IPS DF 19.7 (cell line): ENCODE measurements around the gene ZBED2.

ENCODE experiments used
- DNase-seq: peaks from one replicate; pipeline ENCODE4 v3.0.0-alpha.2; 2013; ENCODE audit warnings: low read depth, low spot score

The ZBED2 gene

GRCh38 chr3:111604119-111604518 lies 9.0 kb upstream of the ZBED2 start:
- DNase-seq: no peak

DNA sequence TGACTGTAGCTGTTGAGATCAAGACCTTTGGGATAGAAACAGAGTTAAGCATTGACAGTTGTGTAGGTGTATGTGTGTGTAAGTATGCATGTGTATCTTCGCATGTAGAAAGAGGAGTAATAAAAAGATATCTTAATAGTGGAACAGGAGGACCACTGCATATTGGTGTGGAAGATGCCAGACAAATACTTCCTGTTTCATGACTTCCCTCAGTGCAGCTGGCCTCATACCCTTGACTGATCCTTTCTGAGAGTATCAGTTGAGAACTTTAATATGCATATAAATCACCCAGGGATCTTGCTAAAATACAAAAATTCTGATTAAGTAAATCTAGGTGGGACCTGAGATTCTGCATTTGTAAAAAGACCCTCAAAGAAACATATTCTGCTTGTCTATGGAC lies 8.5 kb upstream of the ZBED2 start:
- no peak for DNase-seq

GRCh38 chr3:111601810-111602209 lies 6.7 kb upstream of the ZBED2 start:
- DNase-seq: no peak

DNA sequence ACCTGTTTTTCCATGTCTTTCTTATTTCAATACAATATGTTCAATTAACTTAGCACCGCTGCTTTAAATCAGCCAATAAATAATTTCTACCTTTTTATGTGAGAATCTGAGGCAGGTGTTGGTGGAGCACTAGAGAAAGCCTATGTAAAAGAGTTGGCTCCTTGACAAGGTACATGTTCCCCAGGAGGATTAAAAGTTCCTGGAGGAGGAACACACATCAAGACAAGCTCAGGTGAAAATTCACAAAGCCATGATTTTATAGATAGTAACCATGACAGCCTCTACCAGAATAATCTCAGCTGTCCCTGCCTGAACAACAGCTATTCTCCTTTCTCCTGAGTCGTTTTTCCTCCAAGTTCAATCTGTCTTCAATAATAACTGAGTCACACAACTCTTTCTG lies 3.4 kb upstream of the ZBED2 start:
- no peak for DNase-seq

- DNase-seq: no peak
Measured at GRCh38 chr3:111598139-111598538, 3.0 kb upstream of the ZBED2 start.

GRCh38 chr3:111596328-111596727 lies 1.2 kb upstream of the ZBED2 start:
- DNase-seq: no peak

DNA sequence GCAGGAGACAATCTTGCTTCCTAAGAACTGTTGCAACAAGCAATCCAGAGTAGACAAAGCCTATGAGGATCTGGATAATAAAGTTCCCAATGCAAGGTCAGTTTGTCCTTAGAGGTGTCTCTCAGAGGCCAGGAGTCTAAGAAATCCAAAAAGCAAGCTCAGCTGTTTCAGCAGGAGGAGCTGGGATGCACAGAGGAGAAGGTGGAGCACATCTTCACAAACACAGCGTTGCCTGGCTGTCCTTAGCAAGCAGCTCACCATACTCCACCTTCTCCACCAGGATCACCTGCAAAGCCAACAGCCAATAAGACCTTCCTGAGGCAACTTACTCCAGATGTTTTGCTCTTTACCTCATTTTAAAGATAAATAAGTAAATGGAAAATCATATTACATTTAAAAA lies 365 bp downstream of the ZBED2 start:
- no peak for DNase-seq

DNA sequence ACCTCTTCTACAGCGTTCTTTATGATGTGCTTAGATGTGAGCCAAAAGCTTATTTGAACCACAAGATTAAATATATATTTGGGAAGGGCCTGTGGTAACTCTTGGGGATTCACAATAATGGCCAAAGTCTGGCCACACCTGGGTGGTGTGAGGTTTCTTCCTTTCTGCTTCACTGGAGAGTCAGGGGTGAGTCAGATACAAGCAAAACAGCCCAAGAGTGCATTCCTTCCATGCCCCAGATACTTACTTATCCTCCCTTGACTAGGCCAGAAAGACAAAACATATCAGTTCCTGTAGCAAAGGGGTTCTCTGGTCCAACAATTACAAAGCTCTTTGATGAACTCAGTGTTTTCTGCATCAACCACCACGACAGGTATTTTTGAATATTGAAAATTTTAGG lies 941 bp downstream of the ZBED2 start:
- DNase-seq: no peak

DNA sequence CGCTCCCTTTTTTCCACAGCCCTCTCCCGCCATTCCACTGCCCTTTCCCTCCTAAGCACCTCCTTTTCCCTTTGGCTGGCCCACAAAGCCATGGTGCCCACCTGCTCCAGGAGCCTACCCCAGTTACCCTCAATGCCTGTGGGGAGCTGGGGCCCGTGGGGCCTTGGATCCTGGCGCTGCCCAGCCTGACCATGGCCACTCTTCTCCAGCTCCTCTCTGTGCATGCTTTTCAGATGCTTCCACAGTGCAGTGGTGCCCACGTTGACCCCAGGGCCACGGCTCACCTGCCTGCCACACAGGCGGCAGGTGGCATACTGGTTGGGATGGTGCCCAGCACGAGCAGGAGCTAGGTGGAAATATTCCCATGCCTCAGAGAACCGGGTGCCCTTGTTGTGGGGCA lies 1.5 kb downstream of the ZBED2 start:
- DNase-seq: no peak

DNA sequence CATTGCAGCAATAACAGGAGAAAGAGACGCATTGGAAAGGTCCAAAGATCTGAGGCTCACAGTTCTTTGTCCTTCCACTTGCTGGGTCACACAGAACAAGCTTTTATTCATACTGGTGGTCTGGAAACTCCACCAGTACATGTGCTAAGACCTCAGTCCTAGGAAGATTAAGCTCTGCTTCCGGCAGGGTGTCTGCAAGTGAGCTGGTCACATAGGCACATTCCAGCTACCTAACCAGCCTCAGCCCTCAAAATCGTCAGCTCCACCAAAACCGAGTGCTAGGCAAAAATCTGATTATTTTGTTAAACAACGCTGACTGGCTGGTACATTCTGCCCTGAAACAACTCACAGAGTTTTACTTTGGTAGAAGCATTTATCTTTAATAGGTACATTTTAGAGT lies 2.2 kb downstream of the ZBED2 start:
- no peak for DNase-seq

- DNase-seq: no peak
Measured at GRCh38 chr3:111592143-111592542, 3.0 kb downstream of the ZBED2 start.

GRCh38 chr3:111591555-111591954 lies 3.6 kb downstream of the ZBED2 start:
- DNase-seq: no peak

DNA sequence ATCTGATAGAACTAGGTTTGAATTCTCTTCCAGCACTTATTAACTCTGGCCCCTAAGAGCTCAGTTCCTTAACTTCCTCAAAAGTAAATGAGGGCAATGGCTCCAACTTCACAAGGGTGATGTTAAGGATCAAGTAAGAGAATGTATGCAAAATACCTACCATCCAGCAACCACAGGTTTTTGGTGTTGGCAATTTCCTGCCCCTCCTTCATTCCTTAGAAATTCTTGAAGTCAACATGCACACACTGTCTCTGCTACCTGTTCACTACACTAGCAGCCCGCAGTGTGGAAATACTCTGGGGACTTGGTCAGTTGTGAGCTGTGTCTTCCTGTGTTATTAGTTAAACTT lies 5.0 kb downstream of the ZBED2 start:
- no peak for DNase-seq

DNA sequence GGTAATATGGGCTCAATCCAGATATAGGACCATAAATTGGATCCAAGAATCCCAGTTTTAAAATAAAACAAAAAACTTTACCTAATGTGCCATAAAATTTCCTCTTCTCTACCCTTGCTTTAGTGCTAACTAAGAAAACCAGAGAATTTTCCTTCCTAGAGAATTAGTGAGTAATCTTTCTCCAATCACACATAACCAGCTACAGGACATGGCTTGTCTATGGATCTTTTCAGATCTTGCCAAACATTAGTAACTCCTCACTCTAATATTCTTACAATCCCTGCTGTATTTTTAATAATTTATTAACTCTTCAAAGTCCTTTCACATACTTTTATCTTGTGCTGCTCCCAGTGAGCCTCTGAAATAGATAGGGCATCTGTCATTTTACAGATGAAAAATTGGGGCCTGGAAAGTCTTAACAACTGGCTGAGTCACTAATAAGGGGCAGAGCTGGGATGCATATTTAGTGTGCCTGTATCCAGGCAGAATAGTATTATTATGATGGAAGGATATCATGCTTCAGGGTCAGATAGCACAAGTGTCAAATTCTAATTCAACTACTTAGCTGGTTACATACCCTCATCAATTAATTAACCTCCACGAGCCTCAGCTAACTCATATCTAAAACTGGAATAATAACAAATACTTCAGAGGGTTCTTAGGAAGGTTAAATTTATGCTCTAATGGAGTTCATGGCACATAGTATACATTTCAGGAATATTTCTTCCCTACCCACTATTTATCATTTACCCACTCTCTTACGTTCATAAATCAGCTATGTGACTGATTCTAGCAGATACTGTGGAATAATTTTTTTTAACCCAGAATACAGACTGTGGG lies 5.6 kb downstream of the ZBED2 start:
- no peak for DNase-seq

DNA sequence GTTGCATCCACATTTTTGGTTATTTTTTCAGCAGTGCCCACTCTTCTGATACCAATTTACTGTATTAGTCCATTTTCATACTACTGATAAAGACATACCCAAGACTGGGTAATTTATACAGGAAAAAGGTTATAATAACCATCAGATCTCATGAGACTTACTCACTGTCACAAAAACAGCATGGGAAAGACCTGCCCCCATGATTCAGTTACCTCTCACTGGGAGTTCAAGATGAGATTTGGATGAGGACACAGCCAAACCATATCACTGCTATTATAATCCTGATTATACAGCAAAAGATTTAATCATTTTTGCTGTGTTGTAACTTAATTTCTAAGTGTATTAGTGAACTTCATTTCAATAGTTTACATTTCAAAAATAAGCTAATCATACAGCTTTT lies 6.6 kb downstream of the ZBED2 start:
- no peak for DNase-seq

- no peak for DNase-seq
Measured at GRCh38 chr3:111585217-111585616, 9.9 kb downstream of the ZBED2 start.

DNA sequence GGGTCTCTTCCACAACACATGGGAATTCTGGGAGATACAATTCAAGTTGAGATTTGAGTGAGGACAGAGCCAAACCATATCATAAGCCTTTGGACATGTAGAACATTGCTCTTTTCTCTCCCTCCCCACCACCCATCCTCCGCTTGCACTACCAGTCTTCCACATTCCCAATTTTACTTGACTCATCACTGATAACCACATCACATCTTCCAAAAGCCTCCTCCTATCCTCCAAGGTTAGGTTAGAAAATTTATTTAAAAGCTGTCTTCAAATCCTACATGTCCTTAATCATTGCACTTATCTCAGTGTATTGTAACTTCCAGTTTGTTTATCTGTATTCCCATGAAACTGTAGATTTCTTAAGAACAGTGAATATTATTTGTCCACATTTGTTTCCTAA lies 10.4 kb downstream of the ZBED2 start:
- no peak for DNase-seq

DNA sequence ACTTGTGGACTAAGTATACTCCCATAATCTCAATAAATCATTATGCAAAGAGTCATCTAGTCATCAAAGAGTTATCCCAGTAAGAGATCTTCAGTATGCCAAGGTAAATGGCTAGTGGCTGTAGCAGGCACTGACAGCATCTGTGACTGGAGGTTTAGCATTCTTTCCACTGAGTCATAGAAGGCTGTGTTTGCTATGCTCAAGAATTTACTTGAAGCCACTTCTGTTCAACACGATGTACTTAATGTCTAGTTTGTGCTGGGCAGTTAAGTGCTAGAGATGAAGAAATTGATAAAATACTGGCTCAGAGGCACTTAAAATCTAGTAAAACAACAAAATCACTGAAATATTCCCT lies 13.0 kb downstream of the ZBED2 start:
- no peak for DNase-seq

DNA sequence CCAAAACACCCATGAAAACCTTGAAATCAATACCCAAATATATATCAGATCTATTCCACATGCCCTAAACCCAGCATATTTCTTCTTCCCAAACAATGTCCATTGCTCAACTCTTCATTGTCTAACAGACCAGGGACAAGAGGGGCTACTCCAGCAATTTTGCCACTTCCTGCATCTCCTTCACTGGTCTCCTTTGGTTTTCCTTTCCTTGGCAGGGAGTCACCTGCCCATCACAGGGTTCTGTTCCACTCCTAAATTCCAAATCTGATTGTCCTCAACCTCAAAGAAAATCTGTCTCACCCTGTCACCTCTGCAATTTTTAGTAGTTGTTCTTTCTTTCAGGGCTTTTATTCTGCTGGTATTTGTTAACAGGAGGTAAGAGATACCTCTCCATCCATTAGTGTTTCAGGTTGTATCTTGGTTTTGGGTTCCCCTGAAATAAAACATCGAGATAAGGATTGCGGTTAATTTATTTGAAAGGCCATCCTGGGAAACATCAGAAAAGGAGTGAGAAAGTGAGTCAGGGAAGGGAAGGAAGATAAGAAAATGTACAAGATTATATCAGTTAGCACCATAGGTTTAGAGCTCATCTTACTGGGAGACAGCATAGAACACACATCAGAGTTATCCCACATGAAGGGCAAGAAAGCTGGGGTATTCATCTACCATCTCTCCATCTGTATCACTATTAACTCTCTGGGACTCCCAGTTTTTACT lies 13.6 kb downstream of the ZBED2 start:
- no peak for DNase-seq

DNA sequence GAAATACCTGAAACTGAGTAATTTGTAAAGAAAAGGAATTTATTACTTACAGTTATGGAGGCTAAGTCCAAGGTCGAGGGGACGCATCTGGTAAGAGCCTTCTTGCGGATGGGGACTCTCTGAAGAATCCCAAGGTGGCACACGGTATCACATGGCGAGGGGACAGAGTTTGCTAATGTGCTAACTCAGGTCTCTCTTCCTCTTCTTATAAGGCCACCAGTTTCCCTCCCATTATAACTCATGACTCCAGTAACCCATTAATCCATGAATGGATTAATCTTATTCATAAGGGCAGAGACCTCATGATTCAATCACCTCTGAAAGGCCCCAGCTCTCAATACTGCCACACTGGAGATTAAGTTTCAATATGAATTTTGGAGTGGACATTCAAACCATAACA lies 15.7 kb downstream of the ZBED2 start:
- no peak for DNase-seq

- DNase-seq: no peak
Measured at GRCh38 chr3:111578867-111579266, 16.3 kb downstream of the ZBED2 start.

DNA sequence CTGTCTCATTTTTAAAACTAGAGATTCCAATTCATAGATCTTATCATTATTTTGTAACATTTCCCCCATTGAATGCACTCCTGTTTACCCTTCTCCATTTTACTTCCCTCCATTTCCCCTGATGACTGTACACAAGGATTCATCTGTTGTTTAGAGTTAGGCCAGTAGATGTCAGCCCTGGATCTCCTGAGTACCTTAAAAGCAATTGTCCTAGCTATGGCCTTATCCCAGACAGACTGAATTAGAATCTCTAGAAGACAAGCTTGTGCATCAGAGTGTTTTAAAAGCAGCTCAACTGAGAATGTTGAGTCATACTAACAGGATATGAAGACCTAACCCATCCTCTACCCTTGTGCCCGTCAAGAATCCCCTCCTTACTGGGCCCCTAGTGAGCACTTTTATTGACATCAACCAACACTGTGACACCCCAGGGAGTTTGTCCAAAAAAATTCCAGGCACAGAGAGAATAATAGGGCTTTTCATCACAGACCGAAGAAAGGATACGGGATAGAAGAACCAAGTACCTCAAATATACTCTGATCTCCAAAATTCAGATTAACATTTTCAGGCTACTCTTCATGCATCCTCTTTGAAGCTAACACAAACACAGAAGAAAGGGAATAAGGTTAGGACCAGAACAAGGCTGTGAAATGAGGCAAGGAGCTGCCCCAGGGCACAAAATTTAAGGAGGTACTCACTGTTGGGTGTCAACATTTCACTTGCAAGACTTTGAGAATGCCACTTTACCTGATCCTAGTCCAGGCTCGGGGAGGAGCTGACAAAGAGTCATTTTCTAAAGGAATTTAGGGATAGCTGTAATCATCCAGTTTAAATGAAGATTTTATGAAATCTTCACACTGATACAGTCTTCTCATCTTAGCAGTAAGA lies 17.1 kb downstream of the ZBED2 start:
- peak; percentile 7 for DNase-seq

DNA sequence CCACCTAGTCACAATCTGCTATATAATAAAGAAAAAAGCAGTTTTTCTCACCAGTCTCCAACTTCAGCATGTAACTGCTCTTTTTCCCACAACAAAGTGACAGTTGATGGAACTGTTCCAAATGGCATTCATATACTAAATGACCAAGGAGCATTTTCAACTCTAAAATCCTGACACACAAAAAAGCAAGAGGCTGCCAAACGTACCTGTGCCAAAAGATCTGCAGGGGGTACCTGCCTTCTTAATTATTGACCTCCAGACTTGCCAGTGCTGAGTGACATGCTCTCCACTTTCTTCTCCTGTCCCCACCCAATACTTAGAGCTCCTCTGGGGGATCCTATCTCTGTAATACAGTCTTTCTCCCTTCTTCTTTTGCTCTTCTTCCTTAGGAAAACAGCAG lies 18.0 kb downstream of the ZBED2 start:
- DNase-seq: no peak
